Smooth muscle cell (in vitro differentiated cells): ENCODE measurements around the gene CCNO. TPM values are rescaled to one million over a fixed set of nuclear protein-coding genes. Genes with fewer than 3 reads are reported as not detected.

ENCODE experiments used
- DNase-seq: peaks from one replicate; lab custom pipeline; 2025; ENCODE audit not compliant: unreplicated experiment; lab: John Stamatoyannopoulos, UW
- H2AFZ ChIP-seq: fragments of 200-600 bp; sonication (generic); 2 replicates; pipeline ENCODE4 v1.6.0; 2016; ENCODE audit warnings: antibody characterized with exemption, low read depth, mild to moderate bottlenecking
- H3F3A ChIP-seq: fragments of 200-600 bp; sonication (generic); 2 replicates; pipeline ENCODE4 v1.6.0; 2017; ENCODE audit warnings: antibody characterized with exemption, low read depth
- H3K27ac ChIP-seq: fragments of 200-600 bp; sonication (generic); 2 replicates; pipeline ENCODE4 v1.5.1; 2016; ENCODE audit warnings: low read depth, mild to moderate bottlenecking
- H3K27me3 ChIP-seq: fragments of 200-600 bp; sonication (generic); 2 replicates; pipeline ENCODE4 v1.6.1; 2016; ENCODE audit warnings: low read depth, mild to moderate bottlenecking
- H3K36me3 ChIP-seq: fragments of 200-600 bp; sonication (generic); 2 replicates; pipeline ENCODE4 v1.5.1; 2016; ENCODE audit warnings: low read depth
- H3K4me1 ChIP-seq: fragments of 200-600 bp; sonication (generic); 2 replicates; pipeline ENCODE4 v1.5.1; 2016; ENCODE audit warnings: low read depth
- H3K4me2 ChIP-seq: fragments of 200-600 bp; sonication (generic); 2 replicates; pipeline ENCODE4 v1.6.0; 2016; ENCODE audit warnings: mild to moderate bottlenecking
- H3K4me3 ChIP-seq: fragments of 200-600 bp; sonication (generic); 2 replicates; pipeline ENCODE4 v1.5.1; 2016; ENCODE audit warnings: mild to moderate bottlenecking
- H3K79me2 ChIP-seq: fragments of 200-600 bp; sonication (generic); 2 replicates; pipeline ENCODE4 v1.6.0; 2016; ENCODE audit warnings: low read depth, mild to moderate bottlenecking
- H3K9ac ChIP-seq: fragments of 200-600 bp; sonication (generic); 2 replicates; pipeline ENCODE4 v1.6.0; 2016; ENCODE audit warnings: low read depth
- H3K9me3 ChIP-seq: fragments of 200-600 bp; sonication (generic); replicated peaks from 2 replicates; pipeline ENCODE4 v1.5.1; 2016; ENCODE audit warnings: low read depth
- H4K20me1 ChIP-seq: fragments of 200-600 bp; sonication (generic); 2 replicates; pipeline ENCODE4 v1.6.0; 2016; ENCODE audit warnings: low read depth
- WGBS: methylation state at CpG from one replicate; pipeline ENCODE4 v1.1.7; 2016; ENCODE audit warnings: low lambda C conversion rate; 5-methylcytosine and 5-hydroxymethylcytosine counted together
- polyA plus RNA-seq: library from polyadenylated mRNA; unstranded; fragments of >200 nt; fragmentation: Nextera tagmentation; extraction: Ambion mirVana; gene quantifications from 2 replicates; pipeline ENCODE4 v1.2.1, GENCODE V29; 2016
- total RNA-seq: library from RNA; depleted of rRNA; stranded (reverse); fragments of >200 nt; gene quantifications from 2 replicates; pipeline ENCODE4 v1.2.3, GENCODE V29; 2014
- TF ChIP-seq, protein P1 (sequence below): fragments of 200-600 bp; sonication (generic); IDR thresholded peaks from 2 replicates; pipeline ENCODE4 v1.5.1; 2017; ENCODE audit warnings: borderline replicate concordance, mild to moderate bottlenecking, antibody characterized with exemption; ENCODE audit not compliant: insufficient read depth, poor library complexity, severe bottlenecking

The CCNO gene
- total and polyA plus RNA-seq, 2 experiments from 2014 or later = 1.7 TPM; not detected in 1

DNA sequence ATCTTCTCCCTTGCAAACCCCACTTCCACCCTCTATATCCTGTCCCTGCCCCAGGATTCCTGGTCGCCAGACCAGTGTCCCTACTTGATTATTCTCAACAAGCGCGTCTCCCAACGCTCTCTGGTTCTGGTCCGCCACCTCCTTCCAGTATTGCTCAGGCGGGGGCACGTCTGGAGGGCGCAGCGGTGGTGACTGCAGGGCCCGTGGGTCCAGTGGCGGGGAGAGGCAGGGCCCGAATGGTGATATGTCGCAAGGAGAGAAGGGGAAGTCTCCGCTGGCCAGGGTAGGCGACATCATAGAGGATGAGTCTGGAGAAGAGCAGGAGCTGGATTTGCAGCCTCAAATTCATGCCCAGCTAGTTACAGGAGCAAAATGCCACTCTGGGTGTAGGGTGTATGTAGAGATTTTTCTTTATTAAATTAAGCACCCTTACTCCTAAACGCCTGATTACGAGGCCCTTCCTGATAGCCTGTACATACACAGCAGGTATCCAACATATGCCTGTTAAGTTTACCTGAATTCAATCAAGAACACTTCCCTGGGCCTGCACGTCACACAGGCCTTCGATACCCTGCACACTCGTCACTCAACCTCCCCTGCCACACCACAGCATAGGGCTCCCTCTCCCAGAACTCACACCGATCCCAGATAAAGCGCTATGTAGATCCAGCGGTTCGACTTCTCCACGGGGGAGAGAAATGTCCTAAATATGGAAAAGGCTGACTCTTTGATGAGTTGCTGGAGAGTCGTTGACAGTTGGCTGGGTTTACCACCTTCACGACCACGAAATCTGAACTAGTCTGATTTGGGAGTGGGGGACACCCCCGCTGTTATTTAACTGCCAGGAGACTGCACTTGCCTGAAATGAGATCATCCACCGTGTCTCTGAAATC, 11.1 kb downstream of the CCNO start:
- Histone ChIP-seq H3K27ac (no peak overlapping the region), H2AFZ (no peak overlapping the region), H3K36me3 (no peaks in the 10 kb centered on the region), H3K4me3 (peak overlapping the region; percentile 25), H3K27me3 (peaks cover 100% of the 10 kb centered on the region), H3K9me3 (no peaks in the 10 kb centered on the region), H3K9ac (no peak overlapping the region), H3K4me1 (peaks cover 17% of the 10 kb centered on the region), H3F3A (no peaks in the 10 kb centered on the region), H3K4me2 (peak overlapping the region; percentile 79), H4K20me1 (no peaks in the 10 kb centered on the region), H3K79me2 (no peaks in the 10 kb centered on the region)
- no peak for DNase-seq
- 23% methylated on average over 30 of the region's 30 CpGs for WGBS
- TF ChIP-seq, protein P1, sequence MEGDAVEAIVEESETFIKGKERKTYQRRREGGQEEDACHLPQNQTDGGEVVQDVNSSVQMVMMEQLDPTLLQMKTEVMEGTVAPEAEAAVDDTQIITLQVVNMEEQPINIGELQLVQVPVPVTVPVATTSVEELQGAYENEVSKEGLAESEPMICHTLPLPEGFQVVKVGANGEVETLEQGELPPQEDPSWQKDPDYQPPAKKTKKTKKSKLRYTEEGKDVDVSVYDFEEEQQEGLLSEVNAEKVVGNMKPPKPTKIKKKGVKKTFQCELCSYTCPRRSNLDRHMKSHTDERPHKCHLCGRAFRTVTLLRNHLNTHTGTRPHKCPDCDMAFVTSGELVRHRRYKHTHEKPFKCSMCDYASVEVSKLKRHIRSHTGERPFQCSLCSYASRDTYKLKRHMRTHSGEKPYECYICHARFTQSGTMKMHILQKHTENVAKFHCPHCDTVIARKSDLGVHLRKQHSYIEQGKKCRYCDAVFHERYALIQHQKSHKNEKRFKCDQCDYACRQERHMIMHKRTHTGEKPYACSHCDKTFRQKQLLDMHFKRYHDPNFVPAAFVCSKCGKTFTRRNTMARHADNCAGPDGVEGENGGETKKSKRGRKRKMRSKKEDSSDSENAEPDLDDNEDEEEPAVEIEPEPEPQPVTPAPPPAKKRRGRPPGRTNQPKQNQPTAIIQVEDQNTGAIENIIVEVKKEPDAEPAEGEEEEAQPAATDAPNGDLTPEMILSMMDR = no peak

DNA sequence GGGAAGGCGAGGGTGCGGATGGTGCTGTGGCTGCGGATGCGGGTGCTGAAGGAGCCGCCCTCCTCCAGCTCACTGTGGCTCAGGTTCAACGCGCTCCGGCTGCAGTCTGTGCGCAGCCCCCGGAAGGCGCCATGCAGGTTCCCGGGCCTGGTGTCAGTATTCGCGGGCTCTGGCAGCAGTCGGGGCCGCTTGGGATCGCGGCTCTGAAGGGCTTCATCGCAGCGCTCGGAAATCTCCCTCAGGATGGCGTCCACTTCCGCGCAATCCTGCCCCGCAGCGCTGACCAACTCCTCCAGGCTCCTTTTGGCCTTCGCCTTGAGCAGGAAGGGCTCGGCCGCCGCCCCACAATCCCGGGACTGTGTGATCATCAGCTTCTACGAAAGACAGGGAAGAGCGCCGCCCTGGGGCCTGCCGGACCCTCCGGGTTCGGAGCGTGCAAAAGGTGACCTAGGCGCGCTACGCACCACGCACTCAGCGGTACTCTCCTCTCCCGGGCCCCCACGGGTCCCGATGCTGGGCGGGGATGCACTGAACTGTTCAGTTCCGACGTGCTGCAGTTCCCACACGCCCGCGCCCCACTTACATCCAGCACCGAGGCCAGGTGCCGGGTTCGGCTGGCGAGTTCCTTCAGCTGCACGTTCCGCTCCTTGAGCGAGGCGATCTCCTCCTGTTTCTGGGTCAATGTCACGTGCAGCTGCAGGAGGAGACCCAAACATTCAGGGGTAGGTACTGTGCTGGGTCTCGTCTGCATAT, 12.8 kb downstream of the CCNO start:
- H2AFZ ChIP-seq = no peak overlapping the region
- H3K4me2 ChIP-seq = peak overlapping the region; percentile 88
- TF ChIP-seq, protein P1 = no peak
- peaks cover 89% of the 10 kb centered on the region for H3K27me3 ChIP-seq
- no peaks in the 10 kb centered on the region for H3K36me3 ChIP-seq
- WGBS = 2% methylated on average over 60 of the region's 62 CpGs
- H3K79me2 ChIP-seq = no peaks in the 10 kb centered on the region
- H4K20me1 ChIP-seq = no peaks in the 10 kb centered on the region
- no peak overlapping the region for H3K27ac ChIP-seq
- H3K9me3 ChIP-seq = no peaks in the 10 kb centered on the region
- no peak overlapping the region for H3K9ac ChIP-seq
- H3K4me3 ChIP-seq = peak overlapping the region; percentile 44
- H3F3A ChIP-seq = no peaks in the 10 kb centered on the region
- no peak for DNase-seq
- peaks cover 13% of the 10 kb centered on the region for H3K4me1 ChIP-seq

DNA sequence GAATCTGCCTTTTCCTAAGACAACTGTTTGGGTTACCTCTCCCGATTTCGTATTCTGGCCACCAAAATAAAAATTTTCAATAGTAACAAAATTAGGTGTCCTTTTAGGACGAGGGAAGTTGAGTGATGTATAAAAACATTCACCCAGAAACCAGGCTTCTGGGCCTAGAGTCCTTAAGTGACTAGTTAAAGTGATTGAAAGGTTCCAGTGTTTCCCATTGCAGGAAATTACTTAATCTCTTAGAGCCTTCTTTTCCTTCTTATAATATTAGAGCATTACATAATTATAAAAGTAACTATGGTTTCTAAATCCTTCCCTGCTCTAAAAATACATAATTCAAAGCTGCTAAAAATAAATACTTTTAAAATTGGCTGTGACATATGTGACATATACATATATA, 13.6 kb downstream of the CCNO start:
- H3K9me3 ChIP-seq = no peaks in the 10 kb centered on the region
- WGBS = 84% methylated on average over 3 of the region's 3 CpGs
- no peak overlapping the region for H3K27ac ChIP-seq
- no peaks in the 10 kb centered on the region for H4K20me1 ChIP-seq
- H3K79me2 ChIP-seq = no peaks in the 10 kb centered on the region
- TF ChIP-seq, protein P1 = no peak
- no peak overlapping the region for H2AFZ ChIP-seq
- H3K27me3 ChIP-seq = peaks cover 81% of the 10 kb centered on the region
- H3K4me3 ChIP-seq = no peak overlapping the region
- H3K4me1 ChIP-seq = peaks cover 13% of the 10 kb centered on the region
- no peaks in the 10 kb centered on the region for H3K36me3 ChIP-seq
- no peak overlapping the region for H3K4me2 ChIP-seq
- H3F3A ChIP-seq = no peaks in the 10 kb centered on the region
- no peak for DNase-seq
- H3K9ac ChIP-seq = no peak overlapping the region
